K562 (cell line): ENCODE results near the gene TMBIM4. TPM values are rescaled to one million over a fixed set of nuclear protein-coding genes. Genes with fewer than 3 reads are reported as not detected.

Experiments used
- ATAC-seq: fragments of 200-7000 bp; cut with Tn5 transposase; 3 replicates; pipeline ENCODE4 v1.9.1; 2020; ENCODE audit warnings: moderate library complexity
- BruUV-seq: library from RNA; stranded (reverse); fragments of 400-500 nt; replicated peaks from 2 replicates; lab custom pipeline; 2021; lab: Mats Ljungman, UMichigan
- CTCF ChIA-PET: fragments of 300-600 bp; formaldehyde crosslinking; extraction: SDS; loops from one replicate; lab custom pipeline; 2021; ENCODE audit warnings: low intra/inter-chr PET ratio; lab: Yijun Ruan, JAX
- POLR2A ChIA-PET: fragments of 300-600, 350-650 bp; sonication (Branson Sonifier 250); formaldehyde crosslinking; extraction: SDS; loops from one replicate; lab custom pipeline; 2021; ENCODE audit warnings: antibody characterized with exemption, inconsistent platforms; lab: Yijun Ruan, JAX
- DNase-seq, 4 experiments: peaks; one replicate each; pipeline versions ENCODE4 v3.0.0 to v3.0.0-alpha.2; 2011 to 2018; ENCODE audit warnings: low spot score in 3 of 4, mixed read lengths in 3 of 4; ENCODE audit errors: extremely low read depth in 1 of 4
- FAIRE-seq: peaks from 2 replicates; lab custom pipeline; 2011; peaks lifted over from hg19 to GRCh38; lab: Jason Lieb, UNC
- H2AFZ ChIP-seq: 2 replicates; pipeline ENCODE4 v1.6.0; 2011; ENCODE audit warnings: low read depth, low read length, control low read depth, inconsistent platforms
- H3K27ac ChIP-seq: fragments of 200-600 bp; 3 replicates; pipeline ENCODE4 v1.8.0; 2011; ENCODE audit warnings: low read depth, mild to moderate bottlenecking, control low read depth, inconsistent platforms, low read length, moderate library complexity, mixed read lengths; ENCODE audit errors: extremely low read depth
- H3K27me3 ChIP-seq, 2 experiments: fragments of 300-600 bp in 1 of 2; 2 replicates in 1 of 2; 3 replicates in 1 of 2; pipeline versions ENCODE4 v1.6.0 to v1.8.0; 2011; ENCODE audit warnings: inconsistent platforms in 2 of 2, low read length in 2 of 2, mild to moderate bottlenecking in 1 of 2, mixed read lengths in 1 of 2, moderate library complexity in 1 of 2; ENCODE audit not compliant: control insufficient read depth in 2 of 2, insufficient read depth in 2 of 2
- H3K36me3 ChIP-seq: fragments of 300-600 bp; 3 replicates; pipeline ENCODE4 v1.8.0; 2011; ENCODE audit warnings: mild to moderate bottlenecking, low read length, inconsistent platforms; ENCODE audit not compliant: control insufficient read depth, insufficient read depth
- H3K4me1 ChIP-seq, 2 experiments: fragments of 200-600 bp in 1 of 2; replicated peaks in 1 of 2; 2 replicates in 1 of 2; 3 replicates in 1 of 2; pipeline versions ENCODE4 v1.5.1 to v1.8.0; 2011; ENCODE audit warnings: inconsistent platforms in 2 of 2, low read length in 2 of 2, mild to moderate bottlenecking in 1 of 2, mixed read lengths in 1 of 2, moderate library complexity in 1 of 2; ENCODE audit not compliant: control insufficient read depth in 2 of 2, insufficient read depth in 2 of 2
- H3K4me2 ChIP-seq: 2 replicates; pipeline ENCODE4 v1.6.1; 2011; ENCODE audit warnings: low read length, control low read depth, inconsistent platforms, mixed read lengths; ENCODE audit not compliant: insufficient read depth
- H3K4me3 ChIP-seq: fragments of 200-600 bp; sonication (generic), shearing (Covaris generic); 2 replicates; pipeline ENCODE4 v1.5.1; 2016; ENCODE audit warnings: control low read depth, inconsistent platforms
- H3K79me2 ChIP-seq: fragments of 200-600 bp; 3 replicates; pipeline ENCODE4 v1.8.0; 2011; ENCODE audit warnings: low read length, inconsistent platforms; ENCODE audit not compliant: control insufficient read depth, insufficient read depth
- H3K9ac ChIP-seq, 2 experiments: 2 replicates each; pipeline versions ENCODE4 v1.6.0 to v1.6.1; 2011; ENCODE audit warnings: low read depth in 2 of 2, low read length in 2 of 2, control low read depth in 1 of 2, inconsistent platforms in 1 of 2, mild to moderate bottlenecking in 1 of 2, mixed read lengths in 1 of 2; ENCODE audit not compliant: insufficient read depth in 1 of 2
- H3K9me1 ChIP-seq: one replicate; pipeline ENCODE4 v1.6.0; 2011; ENCODE audit warnings: inconsistent platforms, mild to moderate bottlenecking, low read length, moderate library complexity; ENCODE audit not compliant: control insufficient read depth, insufficient read depth
- H3K9me3 ChIP-seq: replicated peaks from 2 replicates; pipeline ENCODE4 v1.5.1; 2011; ENCODE audit warnings: low read depth, low read length, inconsistent platforms; ENCODE audit not compliant: control insufficient read depth, insufficient read depth
- H4K20me1 ChIP-seq: replicated peaks from 2 replicates; pipeline ENCODE4 v1.6.1; 2011; ENCODE audit warnings: low read length, inconsistent platforms, mixed read lengths; ENCODE audit not compliant: control insufficient read depth, insufficient read depth
- BRF2 ChIP-seq: IDR thresholded peaks from 3 replicates; pipeline ENCODE4 v1.6.1; 2011; ENCODE audit warnings: borderline replicate concordance, mild to moderate bottlenecking; ENCODE audit not compliant: insufficient read length, insufficient read depth
- KDM5B ChIP-seq: fragments of 200-600 bp; sonication (generic); IDR thresholded peaks from 2 replicates; pipeline ENCODE4 v1.6.1; 2012; ENCODE audit warnings: low read depth, mild to moderate bottlenecking, moderate library complexity, low read length, control low read depth, inconsistent platforms; ENCODE audit not compliant: insufficient replicate concordance
- LEF1 ChIP-seq: fragments of 450-650 bp; IDR thresholded peaks from 2 replicates; pipeline ENCODE4 v1.6.1; 2016; ENCODE audit warnings: mild to moderate bottlenecking
- NFE2L1 ChIP-seq: fragments of 450-650 bp; IDR thresholded peaks from 2 replicates; pipeline ENCODE4 v1.6.1; 2016; ENCODE audit warnings: missing genetic modification characterization, low read depth, mild to moderate bottlenecking, missing compliant biosample characterization, moderate library complexity, borderline replicate concordance
- NUFIP1 ChIP-seq: fragments of 450-650 bp; IDR thresholded peaks from 2 replicates; pipeline ENCODE4 v1.6.1; 2018; ENCODE audit not compliant: partially characterized antibody
- PHF21A ChIP-seq: fragments of 450-650 bp; IDR thresholded peaks from 2 replicates; pipeline ENCODE4 v1.6.1; 2017; ENCODE audit warnings: low read depth, borderline replicate concordance
- PML ChIP-seq: IDR thresholded peaks from 2 replicates; pipeline ENCODE4 v1.6.1; 2012; ENCODE audit warnings: low read length, inconsistent platforms
- RBM15 ChIP-seq: fragments of 200-400 bp; formaldehyde crosslinking; IDR thresholded peaks from 2 replicates; pipeline ENCODE4 v1.6.1; 2018; ENCODE audit warnings: mild to moderate bottlenecking, low read length, moderate library complexity; ENCODE audit not compliant: insufficient read depth
- TCF3 ChIP-seq: sonication (generic); formaldehyde crosslinking; IDR thresholded peaks from 2 replicates; pipeline ENCODE4 v1.4.0; 2020; ENCODE audit warnings: mild to moderate bottlenecking, missing genetic modification reagents
- ZBTB40 ChIP-seq, 2 experiments: fragments of 450-650 bp in 1 of 2; sonication (generic) in 1 of 2; formaldehyde crosslinking in 1 of 2; IDR thresholded peaks; 2 replicates each; pipeline versions ENCODE4 v1.7.1 to v1.9.0; 2016 to 2022; ENCODE audit warnings: inconsistent platforms in 1 of 2, mild to moderate bottlenecking in 1 of 2, missing genetic modification reagents in 1 of 2
- ZNF184 ChIP-seq: sonication (generic); formaldehyde crosslinking; IDR thresholded peaks from 2 replicates; pipeline ENCODE4 v1.5.0; 2020; ENCODE audit warnings: missing genetic modification reagents
- ZNF77 ChIP-seq: fragments of 250-450 bp; sonication (Bioruptor Pico); IDR thresholded peaks from 2 replicates; pipeline ENCODE4 v1.5.0; 2020
- in situ Hi-C: fragments of 300-500 bp; cut with MboI; formaldehyde crosslinking; loops from 4 replicates; pipeline ENCODE4 v1.15.0; 2018; ENCODE audit warnings: inconsistent platforms, mixed read lengths
- intact Hi-C: fragments of 100-400 bp; cut with micrococcal nuclease; formaldehyde crosslinking; loops from 2 replicates; pipeline ENCODE4 v1.14.2; 2022
- polyA plus RNA-seq, 8 experiments: library from polyadenylated mRNA; depleted of rRNA in 4 of 8; stranded (reverse) in 5 of 8; unstranded in 3 of 8; fragments of >200 nt; fragmentation: Nextera tagmentation in 2 of 8; fragmentation: Illumina TruSeq in 1 of 8; extraction: Ambion mirVana in 2 of 8; extraction: Trizol in 1 of 8; gene quantifications; 2 replicates each; pipeline versions ENCODE4 v1.2.1 to v1.2.3, GENCODE V29; 2011 to 2014; ENCODE audit warnings: inconsistent platforms in 1 of 8, missing spikeins in 1 of 8
- total RNA-seq, 7 experiments: library from RNA; depleted of rRNA in 6 of 7; stranded (reverse); fragments of >200 nt in 6 of 7; fragmentation: Illumina TruSeq in 2 of 7; extraction: Trizol in 2 of 7; gene quantifications; 2 replicates each; pipeline versions ENCODE4 v1.2.1 to v1.2.3, GENCODE V29; 2011 to 2021; ENCODE audit warnings: low replicate concordance in 1 of 7

The TMBIM4 gene
- total and polyA plus RNA-seq, 9 of the 15 experiments (the other 6 are each of a cell fraction or from before 2014, with no cell fraction given) = 18.6 to 272 (median 50.0) TPM

GRCh38 chr12:66137937-66138336 lies 31.9 kb downstream of the TMBIM4 start (continued):
- TF ChIP-seq KDM5B (no peak), NUFIP1 (no peak), PHF21A (no peak), BRF2 (no peak), ZNF184 (CRISPR knock-in tag) (no peak), TCF3 (CRISPR knock-in tag) (no peak), LEF1 (no peak)
- TF ChIP-seq, all 486 proteins: peak for 0

- no TSS peak for BruUV-seq
- H3K9me3 ChIP-seq = no peaks in the 10 kb centered on the region
- H4K20me1 ChIP-seq = no peaks in the 10 kb centered on the region
- POLR2A ChIA-PET = interaction anchor here (0.8 to 1.3 kb wide), 3 partner anchors 12 to 18 kb away, joined by 3 read pairs; no protein-coding TSS in a partner anchor
- no peak overlapping the region for H3K9ac ChIP-seq
- no peak overlapping the region for H3K4me3 ChIP-seq
- peaks cover 32% of the 10 kb centered on the region for H3K36me3 ChIP-seq
- ATAC-seq (no peak), DNase-seq (no peak), FAIRE-seq (no peak)
- no peak overlapping the region for H3K27ac ChIP-seq
- CTCF ChIA-PET = no interaction called here
- H3K27me3 ChIP-seq = no peaks in the 10 kb centered on the region
- peaks cover 4 to 6% of the 10 kb centered on the region in 2 experiments; a peak in 2 of 5 replicates for H3K4me1 ChIP-seq
- no peak overlapping the region for H2AFZ ChIP-seq
- in situ Hi-C loops (no loop called here), intact Hi-C loops (no loop called here)
- peak overlapping the region; percentile 29; the same call in 1 of the 2 replicates for H3K4me2 ChIP-seq
- no peaks in the 10 kb centered on the region for H3K9me1 ChIP-seq
- H3K79me2 ChIP-seq = peaks cover 52% of the 10 kb centered on the region
- TF ChIP-seq ZNF77 (CRISPR knock-in tag) (no peak), PML (no peak), NFE2L1 (tag) (no peak), RBM15 (no peak), ZBTB40 (IDR thresholded peaks at IDR 0.05) (no peak), ZBTB40 (CRISPR knock-in tag; IDR thresholded peaks at IDR 0.05) (no peak)
Observed at GRCh38 chr12:66132408-66132807, 37.4 kb downstream of the TMBIM4 start.
